ENCODE measurements around the gene CALN1.

GRCh38 chr7:71785216-71785615 is 626.9 kb downstream of the CALN1 start:
- TF ChIP-seq CTCF (IDR thresholded peaks at IDR 0.05; ENCODE audit: low read depth, low read length) (no peak), EZH2phosphoT487 (IDR thresholded peaks at IDR 0.05; ENCODE audit: low read depth) (no peak)
